Renal pelvis (tissue), 4 donors: ENCODE data around the gene MIEF1. TPM values are rescaled to one million over a fixed set of nuclear protein-coding genes. Genes with fewer than 3 reads are reported as not detected.

Source experiments
- DNase-seq: peaks from one replicate; pipeline ENCODE4 v3.0.0-alpha.2; 2013
- polyA plus RNA-seq, 3 donors: library from polyadenylated mRNA; unstranded; fragments of 120-200 nt; gene quantifications; one replicate each; pipeline ENCODE4 v1.2.1, GENCODE V29; 2013; ENCODE audit not compliant: insufficient read length in 3 of 3

Gene MIEF1
- polyA plus RNA-seq, 3 donors = 34.9 to 39.5 (median 36.7) TPM

GRCh38 chr22:39468487-39469325, 33.4 kb upstream of the MIEF1 start:
- no peak for DNase-seq

DNA sequence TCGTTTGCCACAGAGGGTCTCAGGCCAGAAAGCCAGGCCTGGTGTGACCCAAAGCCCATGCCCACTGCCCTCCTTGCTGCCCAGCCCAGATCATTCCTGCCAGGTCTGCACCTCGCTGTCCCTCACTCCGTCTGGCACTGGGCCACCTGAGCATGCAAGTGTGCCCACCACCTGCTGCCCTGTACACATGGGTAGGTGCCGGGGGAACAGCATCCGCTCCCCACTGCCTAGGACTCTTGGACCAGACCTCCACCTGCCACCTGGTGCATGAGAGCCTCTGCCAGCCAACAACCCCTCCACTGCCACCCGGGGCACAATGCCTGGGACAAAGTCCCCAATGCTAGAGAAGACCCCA, 32.8 kb upstream of the MIEF1 start:
- DNase-seq = no peak

DNA sequence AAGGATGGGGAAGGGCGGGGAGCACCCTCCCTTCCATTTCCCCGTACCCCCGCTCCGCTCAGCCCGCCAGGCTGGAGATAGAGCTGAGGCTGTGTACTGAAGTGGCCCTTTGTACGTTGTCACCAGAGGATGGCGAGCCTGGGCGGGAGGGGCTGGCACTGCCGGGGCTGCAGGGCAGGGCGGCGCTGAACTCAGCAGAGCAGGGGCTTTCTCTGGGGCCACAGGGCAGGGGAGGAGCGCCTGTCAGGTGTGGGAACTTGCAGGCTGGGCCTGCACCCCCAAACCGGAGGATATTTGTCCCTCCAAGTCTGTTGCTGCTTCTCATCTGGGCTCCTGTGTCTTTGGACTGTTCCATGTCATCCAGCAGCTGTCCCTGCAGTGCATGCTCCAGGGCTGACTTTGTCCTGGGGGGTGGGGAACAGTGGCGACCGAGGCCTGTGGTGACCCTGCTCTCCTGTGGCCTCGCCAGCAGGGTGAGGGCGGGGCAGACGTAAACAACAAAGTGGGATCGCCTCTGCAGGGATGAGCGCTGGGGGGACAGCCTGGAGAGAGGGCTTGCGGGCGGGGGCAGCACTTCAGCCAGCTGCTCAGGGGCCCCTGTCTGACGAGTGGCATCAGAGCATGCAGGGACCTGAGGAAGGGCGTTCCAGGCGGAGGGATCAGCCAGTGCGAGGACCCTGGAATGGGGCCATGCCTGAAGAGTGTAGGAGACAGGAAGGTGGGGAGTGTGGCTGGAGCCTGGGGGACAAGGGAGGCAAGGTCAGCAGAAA, 32.2 kb upstream of the MIEF1 start:
- no peak for DNase-seq

- DNase-seq = no peak
Observed at GRCh38 chr22:39470451-39471291, 31.4 kb upstream of the MIEF1 start.

DNA sequence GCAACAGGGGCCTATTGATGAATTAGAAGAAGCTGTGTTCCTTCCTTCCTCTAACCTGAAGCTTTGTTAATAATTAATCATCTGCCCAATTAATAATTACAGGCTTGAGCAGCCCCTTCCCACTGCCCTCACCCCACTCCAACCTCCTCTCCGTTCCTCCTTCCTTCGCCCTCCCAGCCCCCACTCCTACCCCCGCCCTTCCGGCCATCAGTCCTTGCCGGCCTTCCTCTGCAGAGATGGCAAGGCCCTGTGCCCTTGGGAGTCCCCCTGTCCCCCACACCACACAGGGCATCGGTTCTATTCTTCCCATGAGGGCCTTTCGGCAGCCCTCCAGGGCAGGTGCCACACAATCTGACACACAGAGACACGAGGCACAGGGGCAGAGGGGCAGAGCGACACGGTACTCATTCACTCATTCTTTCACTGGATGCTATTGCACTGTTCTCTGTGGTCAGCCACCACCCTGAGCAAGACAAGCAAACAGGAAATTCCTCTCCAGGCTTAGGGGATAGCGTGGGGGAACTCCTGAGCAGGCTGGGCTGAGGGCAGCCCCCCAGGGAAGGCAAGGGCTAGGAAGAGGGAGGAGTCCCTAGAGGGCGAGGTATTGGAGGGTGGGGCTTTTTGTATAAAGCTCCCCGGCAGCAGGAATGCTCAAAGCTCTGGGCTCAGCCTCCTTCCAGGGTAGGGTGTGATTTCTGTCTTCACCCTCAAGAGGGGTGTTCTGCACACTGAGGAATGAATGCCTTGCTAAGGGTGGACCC, 30.5 kb upstream of the MIEF1 start:
- DNase-seq = no peak

DNA sequence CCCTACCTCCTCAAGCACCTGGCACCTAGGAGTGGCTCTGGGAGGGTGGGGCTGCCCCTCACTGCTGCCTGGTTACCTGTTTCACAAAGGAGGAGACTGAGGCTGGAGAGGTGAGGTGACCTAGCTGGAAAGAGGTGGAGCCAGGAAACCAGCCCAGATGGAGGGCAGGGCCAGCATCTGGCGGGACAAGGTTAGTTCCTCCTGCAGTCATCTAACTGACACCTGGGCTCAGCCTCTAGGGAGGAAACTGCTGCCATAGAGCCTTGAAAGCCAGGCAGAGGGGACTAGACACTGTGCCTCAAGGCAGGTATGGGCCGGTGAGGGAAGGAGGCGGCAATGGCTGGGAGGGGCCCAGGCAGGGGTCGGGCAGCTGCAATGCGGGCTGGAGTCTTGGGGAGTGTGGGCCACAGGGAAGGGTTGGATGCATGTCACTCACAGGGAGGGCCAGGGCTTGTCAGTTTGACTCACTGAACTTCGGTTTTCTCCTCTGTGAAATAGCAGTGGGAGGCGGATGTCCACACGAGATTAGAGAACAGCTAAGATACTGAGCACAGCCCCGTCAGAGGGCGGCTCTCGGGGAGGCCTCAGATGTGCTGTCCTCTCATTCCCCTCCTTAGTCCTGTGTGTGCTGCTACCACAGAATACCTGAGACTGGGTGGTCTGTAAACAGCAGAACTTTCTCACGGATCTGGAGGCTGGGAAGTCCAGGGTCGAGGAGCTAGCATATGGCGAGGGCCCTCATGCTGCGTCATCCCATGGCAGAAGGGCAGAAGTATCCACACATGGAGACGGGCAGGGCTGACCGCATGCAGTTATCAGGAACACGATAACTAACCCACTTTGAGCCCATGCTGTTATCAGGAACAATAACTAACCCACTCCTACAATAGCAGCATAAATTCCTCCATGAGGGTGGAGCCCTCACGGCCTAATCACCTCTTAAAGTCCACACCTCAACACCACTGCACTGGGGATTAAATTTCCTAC, 29.2 kb upstream of the MIEF1 start:
- DNase-seq = no peak

- DNase-seq = no peak
Observed at GRCh38 chr22:39473851-39474250, 28.2 kb upstream of the MIEF1 start.

DNA sequence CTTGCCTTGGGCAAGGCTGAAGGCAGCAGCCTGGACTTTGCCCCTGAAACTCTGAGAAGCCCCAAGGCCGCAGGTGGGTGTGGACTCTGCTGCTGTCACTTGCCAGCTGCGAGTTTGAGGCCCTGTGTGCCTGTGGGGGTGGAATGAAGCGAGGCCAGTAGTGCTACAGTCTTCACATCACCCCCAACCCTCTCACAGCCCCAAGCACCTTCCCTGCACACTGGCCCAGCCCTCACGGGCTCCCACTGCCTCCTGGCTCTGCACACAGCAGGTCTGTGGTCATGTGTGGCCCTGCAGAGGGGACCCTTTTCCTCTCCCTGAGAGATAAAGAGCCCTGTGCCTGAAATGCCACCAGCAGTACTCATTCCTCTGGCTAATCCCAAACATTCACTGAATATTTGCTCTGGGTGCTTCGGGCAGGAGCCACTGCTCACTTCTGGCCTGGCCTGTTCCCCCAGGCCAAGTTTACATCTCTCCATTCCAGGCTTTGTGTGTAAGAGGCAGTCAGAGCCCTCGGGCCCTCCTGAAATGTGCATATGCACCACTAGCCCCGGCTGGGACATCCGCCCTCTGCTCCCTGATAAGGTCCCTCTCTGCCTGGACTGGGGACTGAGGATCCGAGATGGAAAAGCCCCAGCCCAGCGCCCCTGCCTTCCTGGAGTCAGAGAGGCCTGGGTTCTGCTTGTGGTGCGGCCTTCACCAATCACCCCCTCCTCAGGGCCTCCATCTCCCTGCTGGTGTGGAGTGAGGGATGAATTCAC, 27.6 kb upstream of the MIEF1 start:
- DNase-seq = no peak

GRCh38 chr22:39475337-39475736, 26.8 kb upstream of the MIEF1 start:
- no peak for DNase-seq

DNA sequence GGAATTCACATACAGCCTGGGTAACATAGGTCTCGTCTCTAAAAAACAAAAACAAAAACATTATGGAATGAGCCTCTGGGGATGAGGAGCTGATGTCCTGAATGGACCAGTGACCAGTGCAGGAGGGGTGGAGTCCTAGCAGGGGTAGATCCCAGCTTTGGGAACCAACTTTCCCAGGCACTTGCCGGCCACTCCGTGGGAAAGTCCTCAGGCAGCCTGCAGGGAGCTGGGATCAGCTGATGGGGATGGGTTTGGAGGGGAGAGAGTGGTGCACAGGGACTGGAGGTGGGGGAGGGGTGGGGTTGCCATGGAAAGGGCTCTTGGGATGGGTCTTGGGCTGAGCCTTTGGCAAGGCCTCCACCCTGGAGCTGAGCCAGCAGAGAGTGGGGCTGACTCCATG, 26.2 kb upstream of the MIEF1 start:
- no peak for DNase-seq

GRCh38 chr22:39476664-39477063, 25.4 kb upstream of the MIEF1 start:
- no peak for DNase-seq

GRCh38 chr22:39477542-39477941, 24.5 kb upstream of the MIEF1 start:
- DNase-seq = no peak

DNA sequence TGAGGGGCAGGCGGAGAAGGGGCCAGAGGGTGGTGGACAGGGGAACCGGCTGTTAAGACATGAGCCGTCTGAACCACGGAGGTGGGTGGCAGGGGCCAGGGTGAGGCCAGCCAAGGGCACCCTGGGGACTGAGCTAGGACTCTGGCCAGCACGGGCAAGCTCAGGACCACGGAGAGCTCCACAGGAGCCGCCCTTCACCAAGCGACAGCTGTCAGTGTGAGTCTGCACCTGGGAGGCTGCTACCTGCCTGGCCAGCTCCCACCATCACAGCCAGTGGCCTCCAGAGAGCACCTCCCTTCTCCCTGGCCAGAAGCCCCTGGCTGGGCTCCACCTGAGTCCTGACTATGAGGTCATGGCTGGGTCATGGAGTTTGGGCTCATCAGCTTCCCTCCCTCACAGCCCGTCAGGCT, 23.6 kb upstream of the MIEF1 start:
- DNase-seq = no peak

DNA sequence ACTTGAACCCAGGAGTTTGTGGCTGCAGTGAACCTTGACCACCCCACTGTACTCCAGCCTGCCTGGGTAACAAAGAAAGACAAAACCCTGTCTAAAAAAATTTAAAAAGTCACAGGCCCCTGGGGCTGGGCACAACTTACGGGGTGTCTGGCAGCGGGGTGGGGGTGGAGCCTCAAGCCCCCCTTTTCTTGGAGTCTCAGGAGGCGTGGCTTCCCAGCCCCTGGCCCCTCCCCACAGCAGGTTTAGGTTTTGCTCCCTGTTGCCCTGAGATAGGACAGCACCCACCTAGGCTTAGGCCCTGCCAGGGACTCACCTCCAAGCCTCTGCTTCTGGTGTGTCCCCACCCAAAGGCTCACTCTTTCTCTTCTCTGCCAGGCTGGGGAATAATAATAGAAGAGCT, 22.8 kb upstream of the MIEF1 start:
- no peak for DNase-seq

- DNase-seq = no peak
Observed at GRCh38 chr22:39480557-39480956, 21.5 kb upstream of the MIEF1 start.

DNA sequence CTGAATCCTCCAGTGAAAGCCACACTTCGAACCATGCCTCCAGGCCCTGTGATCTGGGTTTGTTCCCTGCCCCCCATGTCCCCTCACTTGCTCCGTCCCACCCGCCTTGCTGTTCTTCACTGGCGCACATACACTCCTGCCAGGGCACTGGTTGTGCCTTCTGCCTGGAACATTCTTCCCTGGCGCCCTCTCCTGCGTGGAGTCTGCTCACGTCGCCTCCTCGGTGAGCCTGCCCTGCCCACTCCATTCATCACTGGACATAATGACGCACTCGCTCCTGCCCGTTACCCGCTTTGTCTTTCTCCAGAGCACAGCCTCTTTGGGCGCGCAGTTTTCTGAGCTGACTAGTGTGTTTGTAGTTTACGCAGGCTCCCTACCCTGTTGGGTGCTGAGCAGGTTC, 21.0 kb upstream of the MIEF1 start:
- DNase-seq = no peak

GRCh38 chr22:39481595-39481994, 20.5 kb upstream of the MIEF1 start:
- DNase-seq = no peak

DNA sequence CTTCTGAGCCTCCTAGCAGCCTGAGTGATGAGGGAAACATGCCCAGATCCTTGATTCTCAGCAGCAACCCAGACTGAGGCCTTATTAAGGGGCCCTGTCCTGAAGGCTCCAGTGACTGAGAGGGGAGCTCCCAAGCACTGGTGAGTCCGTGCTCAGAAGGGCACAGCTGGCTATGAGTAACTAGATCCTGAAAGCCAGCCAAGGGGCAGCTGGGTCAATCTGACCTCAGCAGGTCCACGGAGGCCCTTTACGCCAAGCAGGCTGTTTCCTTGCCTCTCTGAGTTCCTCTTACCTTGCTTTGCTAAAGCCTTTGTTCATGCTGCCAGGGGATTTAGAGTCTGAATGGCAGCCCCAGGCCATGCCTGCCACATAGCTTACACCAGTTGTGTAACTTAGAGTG, 19.3 kb upstream of the MIEF1 start:
- DNase-seq = no peak

- no peak for DNase-seq
Observed at GRCh38 chr22:39486951-39487825, 14.9 kb upstream of the MIEF1 start.
